Spleen (tissue), 11 donors: Measurements from ENCODE around the gene PRG3. TPM values are rescaled to one million over a fixed set of nuclear protein-coding genes. Genes with fewer than 3 reads are reported as not detected.
A peak's percentile ranks its signal among the peaks of the same experiment; 100 is the strongest.
"Not testable (repeated sequence)": the region's sequence is repeated elsewhere in the genome, so short reads cannot be mapped to it uniquely, and the experiment has no call there.

Experiments
- DNase-seq: peaks from one replicate; pipeline ENCODE4 v3.0.0-alpha.2; 2020
- H3K27ac ChIP-seq, 8 donors: fragments of 200-600 bp; sonication (generic) in 7 of 8; 1 replicate in 4 of 8; 2 replicates in 4 of 8; pipeline versions ENCODE4 v1.5.0 to v1.8.0; 2016 to 2021; ENCODE audit warnings: inconsistent platforms in 4 of 8, mild to moderate bottlenecking in 4 of 8, moderate library complexity in 1 of 8
- H3K27me3 ChIP-seq, 7 donors: fragments of 200-600 bp; sonication (generic) in 6 of 7; replicated peaks in 1 of 7; 1 replicate in 4 of 7; 2 replicates in 3 of 7; pipeline versions ENCODE4 v1.5.0 to v1.8.0; 2016 to 2021; ENCODE audit warnings: inconsistent platforms in 3 of 7, mild to moderate bottlenecking in 1 of 7
- H3K36me3 ChIP-seq, 6 donors: fragments of 200-600 bp; sonication (generic) in 5 of 6; 1 replicate in 4 of 6; 2 replicates in 2 of 6; pipeline versions ENCODE4 v1.5.0 to v1.8.0; 2016 to 2021; ENCODE audit warnings: inconsistent platforms in 2 of 6
- H3K4me1 ChIP-seq, 6 donors: fragments of 200-600 bp; sonication (generic) in 5 of 6; 1 replicate in 3 of 6; 2 replicates in 3 of 6; pipeline versions ENCODE4 v1.5.0 to v1.8.0; 2016 to 2021; ENCODE audit warnings: inconsistent platforms in 3 of 6
- H3K4me3 ChIP-seq, 8 donors: fragments of 200-600 bp; sonication (generic) in 7 of 8; 1 replicate in 4 of 8; 2 replicates in 4 of 8; pipeline versions ENCODE4 v1.5.0 to v1.8.0; 2016 to 2021; ENCODE audit warnings: inconsistent platforms in 4 of 8, mild to moderate bottlenecking in 4 of 8, moderate library complexity in 2 of 8
- H3K9me3 ChIP-seq, 8 donors: fragments of 200-600 bp; sonication (generic) in 7 of 8; 1 replicate in 4 of 8; 2 replicates in 4 of 8; pipeline versions ENCODE4 v1.5.0 to v1.8.0; 2016 to 2021; ENCODE audit warnings: inconsistent platforms in 4 of 8
- POLR2A ChIP-seq, 3 donors: fragments of 450-650 bp; IDR thresholded peaks; one replicate each; pipeline ENCODE4 v1.5.1; 2017; ENCODE audit warnings: antibody characterized with exemption in 3 of 3, mild to moderate bottlenecking in 1 of 3
- POLR2AphosphoS5 ChIP-seq, 3 donors: sonication (generic); formaldehyde crosslinking; IDR thresholded peaks; one replicate each; pipeline ENCODE4 v1.5.1; 2017; ENCODE audit warnings: antibody characterized with exemption in 3 of 3
- WGBS, 5 donors: extraction: QIAGEN DNeasy Blood & Tissue Kit in 3 of 5; methylation state at CpG; one replicate each; pipeline versions ENCODE4 v1.1.5 to v1.1.7; 2013 to 2018; 5-methylcytosine and 5-hydroxymethylcytosine counted together
- intact Hi-C: fragments of 100-400 bp; cut with DNase I; formaldehyde crosslinking; loops from one replicate; pipeline ENCODE4 v1.15.0; 2023; ENCODE audit warnings: low total_unique reads
- polyA plus RNA-seq, 3 donors: library from polyadenylated mRNA; stranded (reverse); fragments of 200-250 nt; gene quantifications; one replicate each; pipeline ENCODE4 v1.2.1, GENCODE V29; 2013
- total RNA-seq, 7 donors: library from RNA; depleted of rRNA in 3 of 7; stranded (reverse); fragments of >200 nt in 3 of 7; fragmentation: NEBNext Ultra II Directional in 4 of 7; extraction: Animal tissue kit (Norgen Biotek cat#: 25700) in 4 of 7; gene quantifications; one replicate each; pipeline versions ENCODE4 v1.1.0 to v1.2.1, GENCODE V29; 2016 to 2021
- TF ChIP-seq, protein P1 (sequence below), 11 experiments: fragments of 200-600 bp in 7 of 11; fragments of 450-650 bp in 4 of 11; sonication (generic) in 4 of 11; IDR thresholded peaks in 8 of 11; conservative IDR thresholded peaks in 3 of 11; 1 replicate in 7 of 11; 2 replicates in 4 of 11; pipeline versions ENCODE4 v1.4.0 to v1.8.0; 2016 to 2021; ENCODE audit warnings: antibody characterized with exemption in 11 of 11, inconsistent platforms in 4 of 11, mild to moderate bottlenecking in 1 of 11
- donor health status: healthy with polysubstance abuse.
- donor health status: DM: no; HTN: no; CAD: no; lungs with moderate emphysema.
- donor health status: DM: no; HTN: no; CAD: no.
- donor health status: Bipolar disorder and iron deficiency.
- donor health status: healthy.
- donor health status: DM: no; HTN: no; CAD: no.
- donor health status: DM: yes; HTN: yes; CAD: no.

Gene PRG3
- total and polyA plus RNA-seq, 10 donors, result 0.36 to 5.1 (median 1.1) TPM; not detected in 1

DNA sequence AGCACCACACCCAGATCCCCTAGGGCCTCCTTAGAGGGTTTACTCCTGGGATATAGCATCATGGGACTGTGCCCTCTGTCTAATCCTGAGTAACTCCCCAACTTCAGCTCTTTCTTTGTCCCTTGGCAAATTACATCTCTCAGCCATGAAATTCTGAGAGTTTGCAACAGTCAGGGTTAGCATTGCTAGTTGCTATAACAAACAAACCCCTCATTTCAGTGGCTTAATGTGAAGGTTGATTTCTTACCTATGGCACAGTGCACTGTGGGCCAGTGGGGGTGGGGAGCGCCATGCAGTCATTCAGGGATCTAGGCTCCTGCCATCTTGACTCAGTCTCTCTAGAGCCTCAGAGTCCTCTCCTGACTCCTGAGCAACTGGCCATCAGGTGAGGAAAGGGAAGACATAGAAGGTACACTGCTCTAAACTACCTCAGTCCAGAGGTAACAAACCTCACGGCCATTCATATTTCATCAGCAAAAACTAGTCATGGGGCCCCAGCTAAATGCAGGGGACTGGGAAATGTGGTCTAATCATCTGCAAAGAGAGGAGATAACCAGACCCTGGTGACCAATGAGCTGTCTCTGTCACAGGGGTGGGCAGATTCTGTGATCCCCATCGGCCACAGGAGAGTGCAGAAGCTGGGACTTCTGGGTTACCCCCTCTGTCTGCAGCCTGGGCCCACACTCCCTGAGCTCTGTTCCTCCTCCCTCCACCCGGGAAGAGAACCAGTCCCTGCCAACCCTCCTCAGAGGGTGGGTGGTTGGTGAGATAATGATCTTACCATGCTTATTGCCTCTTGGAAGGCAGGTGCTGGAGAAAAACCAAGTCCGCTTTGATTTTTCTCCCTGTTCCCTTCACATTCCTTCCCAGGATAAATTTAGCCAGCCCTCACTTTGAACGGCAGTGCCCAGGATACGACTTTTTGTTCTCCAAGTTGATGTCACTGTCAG, 17.5 kb downstream of the PRG3 start:
- no peak for TF ChIP-seq POLR2AphosphoS5 (IDR thresholded peaks at IDR 0.05)
- TF ChIP-seq, protein P1, sequence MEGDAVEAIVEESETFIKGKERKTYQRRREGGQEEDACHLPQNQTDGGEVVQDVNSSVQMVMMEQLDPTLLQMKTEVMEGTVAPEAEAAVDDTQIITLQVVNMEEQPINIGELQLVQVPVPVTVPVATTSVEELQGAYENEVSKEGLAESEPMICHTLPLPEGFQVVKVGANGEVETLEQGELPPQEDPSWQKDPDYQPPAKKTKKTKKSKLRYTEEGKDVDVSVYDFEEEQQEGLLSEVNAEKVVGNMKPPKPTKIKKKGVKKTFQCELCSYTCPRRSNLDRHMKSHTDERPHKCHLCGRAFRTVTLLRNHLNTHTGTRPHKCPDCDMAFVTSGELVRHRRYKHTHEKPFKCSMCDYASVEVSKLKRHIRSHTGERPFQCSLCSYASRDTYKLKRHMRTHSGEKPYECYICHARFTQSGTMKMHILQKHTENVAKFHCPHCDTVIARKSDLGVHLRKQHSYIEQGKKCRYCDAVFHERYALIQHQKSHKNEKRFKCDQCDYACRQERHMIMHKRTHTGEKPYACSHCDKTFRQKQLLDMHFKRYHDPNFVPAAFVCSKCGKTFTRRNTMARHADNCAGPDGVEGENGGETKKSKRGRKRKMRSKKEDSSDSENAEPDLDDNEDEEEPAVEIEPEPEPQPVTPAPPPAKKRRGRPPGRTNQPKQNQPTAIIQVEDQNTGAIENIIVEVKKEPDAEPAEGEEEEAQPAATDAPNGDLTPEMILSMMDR (IDR thresholded peaks at IDR 0.05 in 8 of 11, conservative IDR thresholded peaks at IDR 0.05 in 3 of 11), result no peak
- no peak for TF ChIP-seq POLR2A (IDR thresholded peaks at IDR 0.05)
- Histone ChIP-seq H3K27me3 (no peaks in the 10 kb centered on the region), H3K4me3 (no peak overlapping the region), H3K36me3 (no peaks in the 10 kb centered on the region), H3K4me1 (peaks cover 0 to 2% (median 0%) of the 10 kb centered on the region in 6 donors), H3K9me3 (no peaks in the 10 kb centered on the region), H3K27ac (no peak overlapping the region)
- intact Hi-C loops, result no loop called here
- 71 to 82% (median 73%) methylated on average over 7 of the region's 7 CpGs for WGBS, 5 donors
- no peak for DNase-seq

DNA sequence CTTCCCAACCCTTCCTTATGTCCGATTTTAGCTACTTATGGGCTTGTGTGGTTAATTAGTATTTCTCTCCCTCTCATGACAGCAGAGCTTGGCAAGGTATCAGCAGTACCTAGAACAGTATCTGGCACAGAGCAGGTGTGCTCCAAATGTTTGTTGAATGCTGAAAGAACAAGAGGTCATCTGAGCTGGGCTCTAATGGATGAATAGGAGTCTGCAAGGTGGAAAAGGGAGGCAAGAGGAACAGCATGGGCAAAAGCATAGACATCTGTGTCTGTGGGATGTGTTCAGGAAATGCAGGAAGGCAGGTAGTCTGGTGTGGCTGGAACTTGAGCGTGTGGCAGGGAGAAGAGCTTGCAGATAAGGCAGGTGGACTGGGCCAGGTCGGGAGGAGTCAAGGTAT, 19.0 kb downstream of the PRG3 start:
- DNase-seq, result no peak
- no peak overlapping the region for H3K4me3 ChIP-seq
- TF ChIP-seq POLR2A (IDR thresholded peaks at IDR 0.05), result no peak
- TF ChIP-seq, protein P1 (IDR thresholded peaks at IDR 0.05 in 8 of 11, conservative IDR thresholded peaks at IDR 0.05 in 3 of 11), result no peak
- TF ChIP-seq POLR2AphosphoS5 (IDR thresholded peaks at IDR 0.05), result no peak
- no peaks in the 10 kb centered on the region for H3K9me3 ChIP-seq
- no peak overlapping the region for H3K27ac ChIP-seq
- intact Hi-C loops, result no loop called here
- H3K27me3 ChIP-seq, result no peaks in the 10 kb centered on the region
- H3K4me1 ChIP-seq, result no peaks in the 10 kb centered on the region
- 64 to 88% (median 76%) methylated on average over 3 of the region's 3 CpGs for WGBS, 5 donors
- no peaks in the 10 kb centered on the region for H3K36me3 ChIP-seq

DNA sequence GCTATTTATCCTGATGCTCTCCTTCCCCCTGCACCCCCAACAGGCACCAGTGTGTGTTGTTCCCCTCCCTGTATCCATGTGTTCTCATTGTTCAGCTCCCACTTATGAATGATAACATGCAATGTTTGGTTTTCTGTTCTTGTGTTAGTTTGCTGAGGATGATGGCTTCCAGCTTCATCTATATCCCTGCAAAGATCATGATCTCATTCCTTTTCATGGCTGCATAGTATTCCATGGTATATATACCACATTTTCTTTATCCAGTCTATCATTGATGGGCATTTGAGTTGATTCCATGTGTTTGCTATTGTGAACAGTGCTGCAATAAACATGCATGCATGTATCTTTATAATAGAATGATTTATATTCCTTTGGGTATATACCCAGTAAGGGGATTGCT, 19.5 kb downstream of the PRG3 start:
- H3K27me3 ChIP-seq, DNase-seq, intact Hi-C loops, H3K9me3 ChIP-seq, H3K27ac ChIP-seq, H3K4me3 ChIP-seq, H3K36me3 ChIP-seq, H3K4me1 ChIP-seq: not testable (repeated sequence)

DNA sequence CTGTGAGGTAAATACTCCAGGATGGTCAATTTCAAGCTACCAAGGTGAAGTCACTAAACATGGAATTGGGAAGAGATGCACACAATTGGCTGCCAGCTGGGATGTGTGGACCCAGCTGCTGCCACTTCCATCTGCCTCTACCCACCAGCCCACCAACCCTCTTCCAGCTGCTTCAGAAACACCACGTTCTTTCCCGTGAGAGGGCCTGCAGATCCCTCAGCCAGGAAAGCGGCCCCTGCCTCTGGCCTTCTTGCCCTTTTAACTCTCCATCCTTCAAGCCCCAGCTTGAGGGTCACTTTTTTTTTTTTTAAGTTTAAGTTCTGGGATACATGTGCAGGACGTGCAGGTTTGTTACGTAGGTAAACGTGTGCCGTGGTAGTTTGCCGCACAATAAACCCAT, 20.0 kb downstream of the PRG3 start:
- Histone ChIP-seq H3K27me3 (no peaks in the 10 kb centered on the region), H3K36me3 (no peaks in the 10 kb centered on the region), H3K4me3 (no peak overlapping the region), H3K27ac (no peak overlapping the region), H3K4me1 (peaks cover 0 to 6% (median 0%) of the 10 kb centered on the region in 6 donors), H3K9me3 (no peaks in the 10 kb centered on the region)
- intact Hi-C loops, result no loop called here
- 92 to 97% (median 93%) methylated on average over 8 of the region's 8 CpGs for WGBS, 5 donors
- peak; percentile 42 for DNase-seq
- TF ChIP-seq POLR2A (IDR thresholded peaks at IDR 0.05), result no peak
- TF ChIP-seq, protein P1 (IDR thresholded peaks at IDR 0.05 in 8 of 11, conservative IDR thresholded peaks at IDR 0.05 in 3 of 11), result no peak
- no peak for TF ChIP-seq POLR2AphosphoS5 (IDR thresholded peaks at IDR 0.05)
